Common myeloid progenitor, CD34-positive (primary cell): Measurements from ENCODE around the gene ETS1.

Experiments
- CTCF ChIA-PET: fragments of 350-600 bp; sonication (Branson Sonifier 250); formaldehyde crosslinking; loops from one replicate; lab custom pipeline; 2021; ENCODE audit warnings: antibody characterized with exemption; lab: Charles Lee
- POLR2A ChIA-PET: fragments of 350-600 bp; sonication (Branson Sonifier 250); formaldehyde crosslinking; loops from one replicate; lab custom pipeline; 2021; ENCODE audit warnings: antibody characterized with exemption; lab: Charles Lee
- DNase-seq, 3 donors: peaks; one replicate each; pipeline versions ENCODE4 v3.0.0 to v3.0.0-alpha.2; 2013
- H3K27ac ChIP-seq, 2 experiments: 1 replicate in 1 of 2; 2 replicates in 1 of 2; pipeline ENCODE4 v1.7.0; 2013; ENCODE audit warnings: inconsistent platforms in 2 of 2, low read length in 2 of 2, mild to moderate bottlenecking in 2 of 2, low read depth in 1 of 2, moderate library complexity in 1 of 2; ENCODE audit not compliant: severe bottlenecking in 2 of 2, insufficient read depth in 1 of 2, poor library complexity in 1 of 2
- H3K27me3 ChIP-seq, 5 experiments: replicated peaks in 2 of 5; 1 replicate in 3 of 5; 2 replicates in 2 of 5; pipeline versions ENCODE4 v1.6.1 to v1.7.0; 2013; ENCODE audit warnings: low read length in 4 of 5, mild to moderate bottlenecking in 2 of 5, moderate library complexity in 2 of 5, inconsistent platforms in 1 of 5; ENCODE audit not compliant: insufficient read depth in 5 of 5, control insufficient read depth in 4 of 5
- H3K36me3 ChIP-seq, 4 experiments: 1 replicate in 2 of 4; 2 replicates in 2 of 4; pipeline versions ENCODE4 v1.6.1 to v1.7.0; 2013; ENCODE audit warnings: low read length in 3 of 4, control low read depth in 1 of 4, mild to moderate bottlenecking in 1 of 4; ENCODE audit not compliant: control insufficient read depth in 4 of 4, insufficient read depth in 4 of 4
- H3K4me1 ChIP-seq, 4 experiments: 1 replicate in 3 of 4; 2 replicates in 1 of 4; pipeline versions ENCODE4 v1.6.1 to v1.7.1; 2013; ENCODE audit warnings: low read length in 3 of 4, mild to moderate bottlenecking in 3 of 4, control low read depth in 1 of 4, inconsistent platforms in 1 of 4, moderate library complexity in 1 of 4; ENCODE audit not compliant: control insufficient read depth in 4 of 4, insufficient read depth in 4 of 4; ENCODE audit errors: control extremely low read depth in 1 of 4
- H3K4me3 ChIP-seq, 7 experiments: 1 replicate in 4 of 7; 2 replicates in 3 of 7; pipeline versions ENCODE4 v1.5.1 to v1.7.0; 2013; ENCODE audit warnings: mild to moderate bottlenecking in 7 of 7, low read length in 6 of 7, moderate library complexity in 6 of 7, inconsistent platforms in 2 of 7, low read depth in 2 of 7, control low read depth in 1 of 7; ENCODE audit not compliant: insufficient read depth in 4 of 7, control insufficient read depth in 1 of 7; ENCODE audit errors: extremely low read depth in 1 of 7
- H3K9me3 ChIP-seq, 5 experiments: 1 replicate in 4 of 5; 2 replicates in 1 of 5; pipeline versions ENCODE4 v1.6.1 to v1.7.1; 2013; ENCODE audit warnings: low read length in 4 of 5, mild to moderate bottlenecking in 2 of 5, inconsistent platforms in 1 of 5, low read depth in 1 of 5, moderate library complexity in 1 of 5; ENCODE audit not compliant: control insufficient read depth in 4 of 5, insufficient read depth in 2 of 5; ENCODE audit errors: control extremely low read depth in 1 of 5
- WGBS: methylation state at CpG from one replicate; pipeline ENCODE4 v1.1.5; 2013; ENCODE audit not compliant: insufficient coverage; 5-methylcytosine and 5-hydroxymethylcytosine counted together

The ETS1 gene

DNA sequence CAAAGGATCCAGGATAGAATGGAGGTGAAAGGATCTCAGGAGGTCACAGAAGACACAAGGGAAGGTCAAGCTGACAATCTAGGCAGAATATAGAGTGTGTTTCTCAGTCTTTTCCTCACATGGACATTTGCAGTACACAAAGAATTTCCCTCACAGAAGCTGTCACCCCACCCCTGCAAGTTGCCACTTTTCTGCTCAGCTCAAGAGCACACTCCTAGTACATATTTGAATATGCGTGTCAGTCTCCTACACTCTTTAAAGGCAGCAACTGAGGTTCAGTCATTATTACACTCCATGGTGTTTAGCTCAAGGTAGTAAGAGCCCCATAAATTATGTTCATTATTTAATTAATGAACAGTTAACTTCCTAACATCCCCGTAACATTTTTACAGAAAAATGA, 59.1 kb downstream of the ETS1 start:
- ChIA-PET CTCF (interaction anchor here (0.7 kb wide), 1 partner anchor 14 kb away, joined by 3 read pairs; no protein-coding TSS in a partner anchor), POLR2A (interaction anchor here (0.5 kb wide), 1 partner anchor 153 kb away, joined by 3 read pairs; no protein-coding TSS in a partner anchor)
- H3K4me1 ChIP-seq: peaks cover 20 to 40% (median 22%) of the 10 kb centered on the region in 4 experiments
- no peak overlapping the region for H3K4me3 ChIP-seq
- no peaks in the 10 kb centered on the region for H3K27me3 ChIP-seq
- no peak overlapping the region for H3K27ac ChIP-seq
- no peaks in the 10 kb centered on the region for H3K9me3 ChIP-seq
- 100% methylated on average over 1 of the region's 2 CpGs for WGBS
- DNase-seq: no peak
- H3K36me3 ChIP-seq: no peaks in the 10 kb centered on the region

GRCh38 chr11:128527046-128527445, 60.3 kb downstream of the ETS1 start:
- H3K4me1 ChIP-seq: peaks cover 25 to 47% (median 30%) of the 10 kb centered on the region in 4 experiments
- H3K27me3 ChIP-seq: no peaks in the 10 kb centered on the region
- 100% methylated on average over 2 of the region's 2 CpGs for WGBS
- ChIA-PET CTCF (interaction anchor here (1.7 to 1.8 kb wide), 2 partner anchors 18 to 104 kb away, joined by 4 to 5 read pairs; no protein-coding TSS in a partner anchor), POLR2A (no interaction called here)
- no peak for DNase-seq
- H3K9me3 ChIP-seq: no peaks in the 10 kb centered on the region
- no peak overlapping the region for H3K4me3 ChIP-seq
- H3K36me3 ChIP-seq: no peaks in the 10 kb centered on the region
- no peak overlapping the region for H3K27ac ChIP-seq

GRCh38 chr11:128525411-128526243, 61.7 kb downstream of the ETS1 start:
- no CpG with 5 or more reads among the region's 1 CpG for WGBS
- Histone ChIP-seq H3K27ac (no peak overlapping the region), H3K4me3 (no peak overlapping the region), H3K9me3 (no peaks in the 10 kb centered on the region), H3K36me3 (no peaks in the 10 kb centered on the region), H3K27me3 (no peaks in the 10 kb centered on the region), H3K4me1 (peaks cover 28 to 59% (median 37%) of the 10 kb centered on the region in 4 experiments)
- ChIA-PET POLR2A (interaction anchor here (0.6 to 1.6 kb wide), 3 partner anchors 19 to 317 kb away, joined by 4 to 6 read pairs (median 6); no protein-coding TSS in a partner anchor), CTCF (interaction anchor here (0.7 to 1.8 kb wide), 6 partner anchors 13 to 105 kb away, joined by 3 to 5 read pairs (median 3); partner anchors contain the start of gene ETS1)
- peak; percentile 24 to 79 (median 71) for DNase-seq

DNA sequence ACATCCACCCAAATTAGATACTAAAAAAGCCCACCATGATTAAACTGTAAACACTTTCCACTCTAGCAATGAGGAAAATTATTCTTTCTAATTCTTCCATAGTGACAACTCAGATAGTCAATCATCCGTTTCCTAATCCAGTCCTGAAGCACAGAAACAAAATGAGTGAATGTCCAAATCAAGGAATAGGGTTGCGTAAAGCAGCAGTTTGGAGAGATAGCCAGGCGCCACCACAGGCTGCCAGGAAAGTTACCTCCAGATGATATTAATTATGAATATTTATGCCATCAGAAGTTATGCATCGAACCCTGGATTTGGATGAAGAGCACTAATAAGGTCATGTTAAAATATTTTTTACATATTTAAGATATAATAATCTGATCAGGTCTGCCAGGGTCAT, 63.2 kb downstream of the ETS1 start:
- POLR2A ChIA-PET: interaction anchor here (1.6 kb wide), 1 partner anchor 24 kb away, joined by 6 read pairs; no protein-coding TSS in a partner anchor
- WGBS: no CpG with 5 or more reads among the region's 4 CpGs
- Histone ChIP-seq H3K4me1 (peaks cover 36 to 70% (median 40%) of the 10 kb centered on the region in 4 experiments), H3K36me3 (peaks cover 0 to 2% (median 0%) of the 10 kb centered on the region in 4 experiments), H3K27ac (no peak overlapping the region), H3K9me3 (no peaks in the 10 kb centered on the region), H3K27me3 (no peaks in the 10 kb centered on the region), H3K4me3 (no peak overlapping the region)
- CTCF ChIA-PET: interaction anchor here (1.1 to 1.3 kb wide), 2 partner anchors 80 to 106 kb away, joined by 3 read pairs; no protein-coding TSS in a partner anchor
- no peak for DNase-seq

DNA sequence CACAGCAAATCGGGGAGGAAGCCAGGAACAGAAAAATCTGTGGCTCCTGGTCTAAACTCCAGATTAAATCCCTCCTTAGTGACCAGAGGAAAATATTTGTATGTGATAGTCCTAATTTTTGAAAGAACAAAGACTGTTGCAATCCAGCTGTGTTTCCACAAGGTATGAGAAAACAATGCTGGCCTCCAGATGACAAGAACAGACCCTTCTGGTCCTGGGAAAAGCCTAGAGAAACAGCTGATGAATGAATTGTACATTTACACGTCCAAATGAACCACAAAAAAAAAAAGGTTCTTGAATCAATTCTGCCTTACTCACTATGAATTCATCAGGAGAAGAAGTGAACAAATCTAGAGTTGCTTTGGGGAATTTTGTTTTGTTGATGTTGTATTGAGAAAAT, 63.7 kb downstream of the ETS1 start:
- Histone ChIP-seq H3K27me3 (no peaks in the 10 kb centered on the region), H3K4me3 (peak overlapping the region in 1 of 7 experiments; percentile 19), H3K36me3 (peaks cover 0 to 3% (median 0%) of the 10 kb centered on the region in 4 experiments), H3K4me1 (peaks cover 37 to 73% (median 40%) of the 10 kb centered on the region in 4 experiments), H3K27ac (no peak overlapping the region), H3K9me3 (no peaks in the 10 kb centered on the region)
- ChIA-PET CTCF (interaction anchor here (0.6 to 1.3 kb wide), 8 partner anchors 14 to 165 kb away, joined by 3 to 4 read pairs (median 3); no protein-coding TSS in a partner anchor), POLR2A (interaction anchor here (1.5 kb wide), 1 partner anchor 20 kb away, joined by 3 read pairs; no protein-coding TSS in a partner anchor)
- WGBS: 100% methylated on average over 1 of the region's 2 CpGs
- DNase-seq: no peak

- Histone ChIP-seq H3K36me3 (peaks cover 0 to 3% (median 0%) of the 10 kb centered on the region in 4 experiments), H3K4me3 (peak overlapping the region; percentile 76 to 89 (median 85)), H3K27me3 (no peaks in the 10 kb centered on the region), H3K9me3 (no peaks in the 10 kb centered on the region), H3K4me1 (peaks cover 37 to 71% (median 41%) of the 10 kb centered on the region in 4 experiments), H3K27ac (peak overlapping the region; percentile 56 to 71)
- peak; percentile 25 to 77 (median 71) for DNase-seq
- CTCF ChIA-PET: interaction anchor here (0.6 to 1.3 kb wide), 10 partner anchors 15 to 232 kb away, joined by 3 to 4 read pairs (median 3); no protein-coding TSS in a partner anchor
- WGBS: 0% methylated on average over 1 of the region's 6 CpGs
- POLR2A ChIA-PET: interaction anchor here (1.5 kb wide), 1 partner anchor 21 kb away, joined by 3 read pairs; no protein-coding TSS in a partner anchor
These were observed 64.3 kb downstream of the ETS1 start for GRCh38 chr11:128522943-128523518.
